ENCODE results near the gene EIF2D. TPM values are rescaled to one million over a fixed set of nuclear protein-coding genes. Genes with fewer than 3 reads are reported as not detected.

The EIF2D gene
- total RNA-seq, 4 donors from 2014 or later: 20.0 to 66.0 (median 34.9) TPM

DNA sequence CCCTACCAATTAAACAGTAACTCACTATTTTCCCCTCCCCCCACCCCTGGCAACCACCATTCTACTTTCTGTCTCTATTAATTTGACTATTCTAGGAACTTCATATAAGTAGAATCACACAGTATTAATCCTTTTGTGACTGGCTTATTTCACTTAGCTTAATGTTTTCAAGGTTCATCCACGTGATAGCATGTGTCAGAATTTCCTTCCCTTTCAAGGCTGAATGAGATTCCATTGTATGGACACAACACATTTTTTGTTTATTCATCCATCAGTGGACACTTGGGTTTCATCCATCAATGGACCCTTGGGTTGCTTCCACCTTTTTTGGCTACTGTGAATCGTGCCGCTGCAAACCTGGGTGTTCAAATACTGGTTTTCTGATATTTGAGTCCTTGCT is 41.7 kb downstream of the EIF2D start:
- Histone ChIP-seq H3K9me3 (no peaks in the 10 kb centered on the region), H3K27ac (no peak overlapping the region)

DNA sequence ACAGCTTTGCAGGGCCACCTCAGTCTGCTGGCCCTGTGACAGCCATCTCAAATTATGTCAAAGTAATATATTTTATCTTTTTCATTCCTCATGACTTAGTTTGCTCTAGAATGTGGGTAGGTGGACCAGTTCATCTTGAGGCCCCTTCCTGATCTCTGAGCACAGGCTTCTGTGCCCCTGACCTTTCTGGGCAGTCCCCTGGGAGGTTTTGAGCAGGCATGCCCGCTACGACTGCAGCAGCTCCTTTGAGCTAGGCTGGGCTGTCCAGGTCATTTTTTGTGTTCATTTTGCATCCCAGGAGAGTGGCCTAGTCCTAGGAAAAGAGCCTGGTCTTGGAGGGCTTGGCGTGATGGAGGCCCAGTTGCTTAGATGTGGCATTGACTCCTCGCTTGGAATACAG is 42.7 kb downstream of the EIF2D start:
- Histone ChIP-seq H3K9me3 (no peaks in the 10 kb centered on the region), H3K27ac (no peak overlapping the region), H3K4me3 (no peak overlapping the region), H3K27me3 (no peaks in the 10 kb centered on the region), H3K4me1 (peaks cover 0 to 28% (median 17%) of the 10 kb centered on the region in 4 donors), H3K36me3 (no peaks in the 10 kb centered on the region)
- TF ChIP-seq, protein P1, sequence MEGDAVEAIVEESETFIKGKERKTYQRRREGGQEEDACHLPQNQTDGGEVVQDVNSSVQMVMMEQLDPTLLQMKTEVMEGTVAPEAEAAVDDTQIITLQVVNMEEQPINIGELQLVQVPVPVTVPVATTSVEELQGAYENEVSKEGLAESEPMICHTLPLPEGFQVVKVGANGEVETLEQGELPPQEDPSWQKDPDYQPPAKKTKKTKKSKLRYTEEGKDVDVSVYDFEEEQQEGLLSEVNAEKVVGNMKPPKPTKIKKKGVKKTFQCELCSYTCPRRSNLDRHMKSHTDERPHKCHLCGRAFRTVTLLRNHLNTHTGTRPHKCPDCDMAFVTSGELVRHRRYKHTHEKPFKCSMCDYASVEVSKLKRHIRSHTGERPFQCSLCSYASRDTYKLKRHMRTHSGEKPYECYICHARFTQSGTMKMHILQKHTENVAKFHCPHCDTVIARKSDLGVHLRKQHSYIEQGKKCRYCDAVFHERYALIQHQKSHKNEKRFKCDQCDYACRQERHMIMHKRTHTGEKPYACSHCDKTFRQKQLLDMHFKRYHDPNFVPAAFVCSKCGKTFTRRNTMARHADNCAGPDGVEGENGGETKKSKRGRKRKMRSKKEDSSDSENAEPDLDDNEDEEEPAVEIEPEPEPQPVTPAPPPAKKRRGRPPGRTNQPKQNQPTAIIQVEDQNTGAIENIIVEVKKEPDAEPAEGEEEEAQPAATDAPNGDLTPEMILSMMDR (IDR thresholded peaks at IDR 0.05): no peak
- TF ChIP-seq POLR2A (IDR thresholded peaks at IDR 0.05): no peak
- no peak for DNase-seq

More for the DNA sequence above, 41.7 kb downstream of the EIF2D start:
- H3K4me1 ChIP-seq: peaks cover 0 to 33% (median 18%) of the 10 kb centered on the region in 4 donors
- DNase-seq: no peak
- H3K4me3 ChIP-seq: no peak overlapping the region
- H3K27me3 ChIP-seq: no peaks in the 10 kb centered on the region
- H3K36me3 ChIP-seq: no peaks in the 10 kb centered on the region
- TF ChIP-seq POLR2A (IDR thresholded peaks at IDR 0.05): no peak
- TF ChIP-seq, protein P1 (IDR thresholded peaks at IDR 0.05): no peak

DNA sequence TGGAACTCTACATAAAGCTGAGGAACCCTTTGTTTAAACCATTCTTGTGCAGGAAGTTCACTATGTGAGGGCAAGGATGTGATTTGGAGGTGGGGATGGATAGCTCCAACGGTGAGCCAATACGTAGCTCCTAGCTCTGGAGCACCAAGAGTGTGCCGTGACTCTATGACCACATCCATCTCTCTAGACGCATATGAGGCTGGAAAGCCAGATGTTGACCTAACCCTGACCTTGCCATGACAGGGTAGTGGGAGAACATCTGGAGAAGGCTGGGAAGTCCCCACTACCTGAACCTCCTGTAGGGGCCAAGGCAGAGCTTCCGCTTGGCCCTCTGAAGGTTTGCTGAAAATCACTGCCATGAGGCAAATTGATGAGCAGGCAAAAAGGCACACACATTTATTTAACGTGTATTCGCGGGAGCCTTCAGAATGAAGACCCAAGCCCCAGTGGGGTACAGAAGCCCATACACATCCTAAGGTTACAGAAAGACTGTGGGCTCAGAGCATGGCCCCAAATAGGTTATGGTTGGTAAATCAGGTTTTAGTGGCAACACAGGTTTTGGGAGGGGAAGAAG is 43.4 kb downstream of the EIF2D start:
- H3K27ac ChIP-seq: peak overlapping the region in 1 of 4 donors; percentile 40
- TF ChIP-seq, protein P1 (IDR thresholded peaks at IDR 0.05): no peak
- TF ChIP-seq POLR2A (IDR thresholded peaks at IDR 0.05): no peak
- no peaks in the 10 kb centered on the region for H3K36me3 ChIP-seq
- H3K9me3 ChIP-seq: no peaks in the 10 kb centered on the region
- H3K4me3 ChIP-seq: no peak overlapping the region
- peaks cover 0 to 33% (median 19%) of the 10 kb centered on the region in 4 donors for H3K4me1 ChIP-seq
- no peaks in the 10 kb centered on the region for H3K27me3 ChIP-seq
- no peak for DNase-seq

DNA sequence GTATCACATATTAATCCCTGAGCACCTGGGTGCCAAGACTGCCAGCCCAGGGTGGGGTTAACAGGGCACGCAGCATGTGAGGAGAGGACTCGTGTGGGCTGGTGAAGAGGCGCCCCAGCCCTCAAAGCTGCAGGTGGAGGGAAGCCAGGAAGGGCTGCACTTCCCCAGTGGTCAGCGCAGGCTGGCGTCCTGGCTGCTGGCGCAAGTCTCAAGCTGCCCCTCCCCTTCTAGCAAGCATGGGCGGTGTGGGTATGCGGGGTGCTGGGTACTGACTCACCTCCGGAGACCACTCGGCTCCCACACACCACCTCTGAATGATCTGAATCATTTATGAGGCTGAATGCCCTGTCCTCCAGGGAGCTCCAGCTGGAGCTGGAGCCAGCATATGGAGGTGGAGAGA is 44.0 kb downstream of the EIF2D start:
- H3K4me1 ChIP-seq: peaks cover 0 to 39% (median 20%) of the 10 kb centered on the region in 4 donors

DNA sequence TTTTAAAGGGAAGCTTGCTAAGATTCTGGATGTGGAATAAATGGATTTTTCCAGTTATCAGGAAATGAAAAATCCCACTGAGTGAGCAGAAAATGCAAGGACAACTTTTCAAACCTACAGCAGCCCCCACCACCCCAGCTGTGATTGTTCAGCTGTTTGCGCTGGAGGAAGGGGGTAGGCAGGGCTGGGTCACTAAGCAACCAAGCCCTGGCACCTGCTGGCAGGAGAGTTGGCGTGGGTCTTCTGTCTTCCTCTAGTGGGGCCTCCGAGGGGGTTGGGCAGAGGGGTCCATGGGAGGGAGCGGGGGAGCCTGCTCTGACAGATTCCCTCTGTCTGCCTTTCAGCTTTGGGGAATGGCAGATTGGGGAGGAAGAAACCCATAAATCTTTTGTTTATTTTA is 45.3 kb downstream of the EIF2D start:
- no peaks in the 10 kb centered on the region for H3K9me3 ChIP-seq
- DNase-seq: no peak
- no peaks in the 10 kb centered on the region for H3K27me3 ChIP-seq
- no peaks in the 10 kb centered on the region for H3K36me3 ChIP-seq
- H3K4me3 ChIP-seq: no peak overlapping the region
- peak overlapping the region in 1 of 4 donors; percentile 27 for H3K27ac ChIP-seq
- TF ChIP-seq POLR2A (IDR thresholded peaks at IDR 0.05): no peak
- TF ChIP-seq, protein P1 (IDR thresholded peaks at IDR 0.05): no peak
- H3K4me1 ChIP-seq: peaks cover 0 to 39% (median 25%) of the 10 kb centered on the region in 4 donors

More for the DNA sequence above, 44.0 kb downstream of the EIF2D start:
- no peaks in the 10 kb centered on the region for H3K9me3 ChIP-seq
- TF ChIP-seq, protein P1 (IDR thresholded peaks at IDR 0.05): no peak
- TF ChIP-seq POLR2A (IDR thresholded peaks at IDR 0.05): no peak
- no peaks in the 10 kb centered on the region for H3K27me3 ChIP-seq
- H3K36me3 ChIP-seq: no peaks in the 10 kb centered on the region
- peak overlapping the region in 2 of 4 donors; percentile 19 to 40 for H3K27ac ChIP-seq
- DNase-seq: no peak
- no peak overlapping the region for H3K4me3 ChIP-seq

Data from Peyer's patch (tissue), 4 donors.